H1 (cell line): ENCODE measurements around the gene HERC4. TPM values are rescaled to one million over a fixed set of nuclear protein-coding genes. Genes with fewer than 3 reads are reported as not detected.

Experiments
- SIRT6 ChIP-seq: IDR thresholded peaks from one replicate; pipeline ENCODE4 v1.7.1; 2012; ENCODE audit warnings: low read length, inconsistent platforms
- polyA plus RNA-seq, 7 experiments: library from polyadenylated mRNA; depleted of rRNA in 3 of 7; stranded (reverse) in 5 of 7; unstranded in 2 of 7; fragments of >200 nt in 5 of 7; fragments of 200-250 nt in 2 of 7; gene quantifications; 1 replicate in 5 of 7; 2 replicates in 1 of 7; 4 replicates in 1 of 7; pipeline versions ENCODE4 v1.2.1 to v1.2.3, GENCODE V29; 2011 to 2013; ENCODE audit warnings: missing spikeins in 2 of 7, mixed read lengths in 2 of 7
- total RNA-seq: library from RNA; stranded (reverse); fragmentation: NEBNext Ultra II Directional; extraction: Animal tissue kit (Norgen Biotek cat#: 25700); gene quantifications from 2 replicates; pipeline ENCODE4 v1.2.1, GENCODE V29; 2021

HERC4 gene
- total and polyA plus RNA-seq, 2 of the 8 experiments (the other 6 are each of a cell fraction or from before 2014, with no cell fraction given), result 7.5 to 44.0 TPM

DNA sequence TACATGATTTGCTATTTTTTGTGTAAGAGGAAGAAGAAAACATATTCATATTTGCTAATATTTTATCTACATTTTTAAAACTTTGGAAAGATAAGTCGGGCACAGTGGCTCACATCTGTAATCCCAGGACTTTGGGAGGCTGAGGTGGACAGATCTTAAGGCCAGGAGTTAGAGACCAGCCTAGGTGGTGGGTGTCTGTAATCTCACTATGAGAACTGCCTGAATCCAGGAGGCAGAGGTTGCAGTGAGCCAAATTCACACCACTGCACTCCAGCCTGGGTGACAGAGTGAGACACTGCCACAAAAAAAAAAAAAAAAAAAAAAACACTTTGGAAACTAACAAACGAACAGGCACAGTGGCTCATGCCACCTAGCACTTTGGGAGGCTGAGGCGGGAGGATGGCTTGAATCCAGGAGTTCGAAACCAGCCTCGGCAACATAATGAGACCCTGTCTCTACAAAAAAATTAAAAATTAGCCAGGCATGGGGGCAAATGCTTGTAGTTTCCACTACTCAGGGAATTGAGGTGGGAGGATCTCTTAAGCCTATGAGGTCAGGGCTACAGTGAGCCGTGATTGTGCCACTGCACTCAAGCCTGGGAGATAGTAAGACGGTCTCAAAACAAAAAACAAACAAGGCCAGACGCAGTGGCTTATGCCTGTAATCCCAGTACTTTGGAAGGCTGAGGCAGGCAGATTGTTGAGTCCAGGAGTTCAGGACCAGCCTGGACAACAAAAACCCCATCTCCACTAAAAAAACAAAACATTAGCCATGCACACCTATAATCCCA lies 25.6 kb downstream of the HERC4 start (continued):
- TF ChIP-seq SIRT6, result no peak
